Neural cell (in vitro differentiated cells): ENCODE results near the gene LDAF1.

Experiments
- CTCF ChIP-seq: fragments of 450-650 bp; IDR thresholded peaks from 2 replicates; pipeline ENCODE4 v1.5.1; 2014; ENCODE audit warnings: antibody characterized with exemption, mild to moderate bottlenecking, moderate library complexity; ENCODE audit not compliant: poor library complexity, severe bottlenecking
- EZH2 ChIP-seq: fragments of 200-600, 300-800 bp; shearing (Covaris generic), sonication (generic); IDR thresholded peaks from 2 replicates; pipeline ENCODE4 v1.6.1; 2014; ENCODE audit warnings: antibody characterized with exemption, low read length, borderline replicate concordance, mild to moderate bottlenecking; ENCODE audit not compliant: insufficient read depth, poor library complexity, severe bottlenecking
- POLR2AphosphoS5 ChIP-seq: IDR thresholded peaks from 2 replicates; pipeline ENCODE4 v1.6.1; 2012
- RAD21 ChIP-seq: fragments of 450-650 bp; conservative IDR thresholded peaks from 2 replicates; pipeline ENCODE4 v1.6.1; 2014; ENCODE audit warnings: antibody characterized with exemption, mild to moderate bottlenecking, moderate library complexity
- REST ChIP-seq: IDR thresholded peaks from 2 replicates; pipeline ENCODE4 v1.6.1; 2012; ENCODE audit warnings: borderline replicate concordance
- TAF1 ChIP-seq: IDR thresholded peaks from 2 replicates; pipeline ENCODE4 v1.6.1; 2012; ENCODE audit warnings: low read depth

- TF ChIP-seq REST (no peak), CTCF (no peak), RAD21 (no peak), EZH2 (no peak), TAF1 (no peak), POLR2AphosphoS5 (no peak)
Measured at GRCh38 chr16:21160276-21160675, 1.8 kb downstream of the LDAF1 start.
